HG02852 (cell line): Measurements from ENCODE around the gene RAI1.

Experiments
- ATAC-seq: cut with Tn5 transposase; IDR thresholded peaks from one replicate; pipeline ENCODE4 v1.9.1; 2021; ENCODE audit warnings: mild to moderate bottlenecking, moderate library complexity; ENCODE audit not compliant: unreplicated experiment

Gene RAI1

DNA sequence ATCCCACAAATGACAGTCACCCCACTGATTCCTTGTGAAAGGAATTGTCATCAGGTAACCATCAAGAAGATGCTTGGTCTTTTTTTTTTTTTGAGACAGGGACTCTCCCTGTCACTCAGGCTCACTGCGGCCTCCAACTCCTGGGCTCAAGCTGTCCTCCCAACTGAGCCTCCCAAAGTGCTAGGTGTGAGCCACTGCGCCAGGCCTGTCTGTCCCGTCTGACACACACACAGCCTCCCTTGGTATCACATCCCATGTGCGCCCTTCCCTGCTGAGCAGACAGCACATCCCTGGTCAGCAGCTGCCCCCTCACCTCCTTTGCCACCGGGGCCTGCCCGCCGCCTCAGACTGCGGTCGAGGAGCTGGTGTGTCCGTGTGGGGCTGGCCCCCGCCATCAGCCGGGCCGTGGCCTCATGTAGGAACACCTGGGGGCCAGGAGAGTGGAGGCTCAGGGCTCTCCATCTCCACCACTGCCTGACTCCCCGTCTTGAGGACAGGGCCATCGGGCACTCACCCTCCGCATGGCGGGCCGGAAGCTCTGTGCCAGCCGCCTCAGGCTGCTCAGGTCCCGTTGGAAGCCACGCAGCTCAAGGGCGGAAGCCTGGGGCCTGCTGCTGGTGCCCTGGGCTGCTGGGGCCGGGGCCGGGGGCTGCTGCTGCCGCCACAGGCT lies 131.9 kb downstream of the RAI1 start:
- no peak for ATAC-seq

DNA sequence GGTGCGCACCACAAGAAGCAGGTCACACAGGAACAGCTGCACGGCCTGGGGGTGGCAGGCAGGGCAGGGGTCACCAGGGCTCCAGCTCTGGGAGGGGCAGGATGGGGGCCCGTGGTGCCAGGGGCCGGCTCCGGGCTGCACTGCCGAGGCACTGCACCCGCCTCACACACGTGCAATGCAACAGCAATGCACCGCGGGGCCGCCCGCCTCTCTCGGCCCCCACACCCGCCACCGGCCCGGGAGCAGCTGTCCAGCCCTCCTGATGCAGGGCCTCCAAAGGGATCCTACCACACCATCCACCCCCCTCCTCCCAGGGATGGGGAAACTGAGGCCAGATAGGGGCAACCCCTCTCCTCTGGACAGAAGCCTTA lies 132.5 kb downstream of the RAI1 start:
- ATAC-seq, result no peak

DNA sequence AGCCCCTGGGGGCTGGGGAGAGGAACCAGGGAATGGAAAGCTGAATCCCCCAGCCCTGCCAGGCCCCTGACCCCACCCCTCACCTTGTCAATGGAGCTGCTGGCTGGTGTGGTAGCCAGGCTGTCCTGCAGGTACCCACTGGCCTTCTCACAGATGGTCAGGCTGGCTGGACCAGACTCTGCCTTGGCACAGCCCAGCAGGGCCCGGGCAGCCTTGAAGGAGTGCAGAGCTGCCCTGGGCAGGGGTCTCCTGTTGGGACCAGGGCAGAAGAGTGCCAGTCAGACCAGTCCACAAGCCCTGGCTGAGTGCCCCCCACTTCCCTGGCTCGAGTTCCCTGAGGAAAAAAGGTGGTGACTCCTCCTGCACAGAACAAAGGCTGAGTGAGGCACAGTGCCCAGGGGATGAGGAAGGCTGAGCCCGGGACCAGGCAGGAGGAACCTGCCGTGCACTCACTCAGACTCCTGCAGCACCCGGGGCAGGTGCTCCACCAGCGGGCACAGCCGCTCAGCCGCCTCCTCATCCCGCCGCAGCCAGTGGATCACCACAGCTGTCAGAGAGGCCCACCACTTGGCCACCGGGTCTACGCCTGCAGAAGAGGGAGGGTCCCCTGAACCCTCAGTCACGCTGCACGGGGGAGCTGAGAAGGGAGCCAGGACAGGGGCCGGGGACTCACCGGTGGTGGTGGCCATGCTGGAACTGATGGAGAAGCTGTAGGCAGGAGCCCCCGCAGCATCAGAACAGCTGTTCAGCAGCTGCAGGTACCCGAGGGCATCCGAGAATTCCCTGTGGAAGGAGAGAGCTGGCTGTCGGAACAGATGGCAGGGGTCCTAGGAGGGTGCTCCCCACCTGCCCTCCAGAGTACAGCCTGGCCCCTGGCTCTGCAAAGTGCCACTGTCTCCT lies 133.2 kb downstream of the RAI1 start:
- ATAC-seq, result no peak

DNA sequence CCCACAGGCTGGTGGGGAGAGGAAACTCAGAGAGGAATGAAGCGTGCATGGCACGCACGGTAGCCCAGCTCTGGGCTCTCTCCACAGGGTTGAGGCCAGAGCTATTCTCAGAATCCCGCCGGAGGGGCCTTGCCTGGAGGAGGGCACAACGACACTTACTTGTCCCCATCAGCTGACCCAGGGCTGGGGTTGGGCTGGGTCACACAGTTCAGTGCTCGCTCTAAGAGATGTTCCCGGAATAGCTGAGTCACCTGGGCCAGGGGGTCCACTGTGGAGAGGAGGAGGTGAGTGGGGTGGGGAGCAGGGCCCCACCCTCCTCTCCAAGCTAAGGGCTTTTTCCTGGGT lies 133.8 kb downstream of the RAI1 start:
- no peak for ATAC-seq

DNA sequence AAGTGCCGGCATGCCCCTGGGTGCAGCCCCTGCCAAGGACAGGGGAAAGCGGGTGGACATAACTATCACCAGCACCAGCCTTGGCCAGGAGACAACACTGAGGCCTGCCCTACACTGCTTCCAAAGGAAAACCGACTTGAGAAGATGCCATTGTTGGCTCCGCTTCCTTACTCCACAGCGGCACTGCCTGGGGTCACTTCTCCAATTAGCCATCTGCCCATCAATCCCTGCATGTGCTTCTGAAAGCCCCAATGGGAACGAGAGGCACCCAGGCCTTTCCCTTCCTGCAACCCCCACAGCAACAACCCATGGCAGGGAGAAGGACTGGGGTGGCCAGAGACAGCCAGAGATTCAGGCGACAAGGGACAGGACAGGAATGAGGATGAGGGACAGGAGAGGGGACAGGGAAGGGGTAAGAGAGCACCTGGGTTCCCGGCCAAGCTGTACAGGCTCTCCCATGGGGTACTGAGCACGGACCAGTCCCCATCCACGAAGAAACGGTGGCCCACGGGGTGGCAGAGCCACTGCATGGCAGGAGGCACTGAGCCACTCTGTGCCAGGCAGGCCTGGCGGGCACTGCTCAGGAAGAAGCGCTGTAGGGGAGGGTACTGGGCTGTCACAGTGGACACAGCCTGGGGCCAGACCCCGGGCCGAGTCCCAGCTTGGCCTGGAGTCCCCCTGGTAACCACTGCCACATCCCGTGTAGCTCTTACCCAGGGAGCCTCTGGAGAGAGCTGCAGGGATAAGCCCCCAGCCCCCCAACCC lies 134.4 kb downstream of the RAI1 start:
- no peak for ATAC-seq

DNA sequence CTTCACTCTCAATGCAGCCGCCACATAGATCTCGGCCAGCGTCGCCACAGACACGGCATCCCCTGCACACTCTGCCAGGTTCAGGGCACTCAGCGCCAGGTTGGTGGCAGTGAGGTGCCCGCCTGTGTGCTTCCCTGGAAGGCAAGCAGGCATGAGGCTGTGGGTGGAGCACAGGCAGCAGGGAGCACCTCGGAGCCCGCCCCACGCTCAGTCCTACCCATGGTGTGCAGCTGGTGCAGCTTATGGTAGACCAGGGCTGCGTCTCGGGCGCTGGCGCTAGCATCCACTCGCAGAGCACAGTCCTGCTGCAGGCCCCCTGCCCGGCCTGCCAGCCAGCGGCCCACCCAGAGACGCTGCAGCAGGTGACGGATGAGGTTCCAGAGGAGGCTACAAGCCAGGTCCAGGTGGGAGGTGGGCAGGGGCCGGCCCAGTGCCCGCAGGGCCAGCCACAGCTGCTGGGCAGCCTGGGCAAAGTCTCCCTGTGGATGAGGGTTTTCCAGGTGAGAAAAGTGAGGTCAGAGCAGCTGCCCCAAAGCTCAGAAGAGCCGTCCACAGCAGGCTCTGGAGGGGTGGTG lies 135.1 kb downstream of the RAI1 start:
- ATAC-seq, result no peak

DNA sequence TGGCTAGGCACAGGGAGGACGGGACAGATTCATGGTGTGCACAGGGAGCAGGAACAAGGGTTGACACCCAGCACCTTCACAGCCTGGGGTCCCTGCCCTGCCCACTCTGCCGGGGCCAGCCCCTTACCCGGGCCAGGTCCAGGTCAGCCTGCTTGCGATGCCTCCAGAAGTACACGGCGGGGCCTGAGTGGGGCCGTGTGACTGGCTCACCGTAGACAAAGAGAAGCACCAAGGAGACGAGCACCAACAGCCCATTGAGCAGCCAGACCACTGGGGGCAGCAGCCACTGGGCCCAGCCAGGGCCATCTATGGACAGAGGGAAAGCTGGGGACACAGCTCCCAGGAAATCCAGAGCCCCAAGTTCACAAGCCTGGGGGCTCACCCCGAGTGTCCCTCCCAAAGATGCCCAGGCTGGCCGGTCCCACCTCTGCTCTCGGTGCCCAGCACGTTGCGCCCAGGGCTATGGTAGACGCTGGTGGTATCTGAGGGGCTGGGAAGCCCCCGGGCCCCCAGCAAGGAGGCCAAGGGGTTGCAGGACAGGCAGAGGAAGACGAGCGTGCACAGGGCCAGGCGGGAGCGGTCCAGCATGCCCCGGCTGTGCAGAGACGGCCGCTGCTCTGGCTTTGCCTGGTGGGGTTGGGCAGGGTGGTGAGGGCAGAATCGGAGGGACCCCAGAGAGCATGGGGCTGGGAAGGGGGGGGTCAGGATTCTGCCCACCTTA lies 135.7 kb downstream of the RAI1 start:
- no peak for ATAC-seq

DNA sequence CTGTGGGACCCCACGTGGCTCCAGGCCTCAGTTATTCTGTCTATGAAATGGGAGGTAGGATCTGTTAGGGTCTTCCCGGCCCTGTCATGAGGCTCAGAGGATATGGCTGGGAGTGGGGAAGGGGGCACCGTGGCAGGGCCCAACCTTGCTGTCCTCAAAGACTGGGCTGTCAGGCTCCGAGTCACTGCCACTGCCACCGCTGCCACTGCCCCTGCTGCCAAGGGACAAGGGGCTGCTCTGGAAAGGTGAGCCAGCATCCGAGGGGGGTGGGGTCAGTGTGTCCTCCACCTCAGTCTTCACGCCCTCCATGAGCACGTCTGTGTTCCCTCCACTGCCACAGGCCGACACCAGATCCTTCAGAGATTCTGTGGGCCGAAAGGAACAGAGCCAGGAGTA lies 136.3 kb downstream of the RAI1 start:
- ATAC-seq, result no peak

DNA sequence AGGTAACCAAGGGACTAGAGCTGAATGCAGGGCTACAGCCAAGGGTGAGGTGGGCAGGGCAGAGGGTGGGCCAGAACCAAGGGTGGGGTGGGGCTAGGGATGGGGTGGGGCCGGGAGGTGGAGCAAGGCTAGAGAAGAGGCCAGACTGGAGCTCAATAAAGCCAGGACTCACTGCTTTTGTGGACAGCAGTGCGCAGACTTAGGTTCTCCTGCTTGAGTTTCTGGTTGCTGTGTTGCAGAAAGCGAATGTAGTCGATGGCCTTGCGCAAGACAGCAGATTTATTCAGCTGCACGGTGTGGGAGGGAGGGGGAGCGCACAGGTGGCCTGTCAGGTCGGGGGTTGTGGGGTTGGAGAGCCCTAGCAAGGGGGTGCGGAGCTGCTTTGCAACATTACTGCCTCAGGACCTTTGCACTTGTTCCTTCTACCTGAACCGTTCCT lies 136.8 kb downstream of the RAI1 start:
- ATAC-seq, result no peak

DNA sequence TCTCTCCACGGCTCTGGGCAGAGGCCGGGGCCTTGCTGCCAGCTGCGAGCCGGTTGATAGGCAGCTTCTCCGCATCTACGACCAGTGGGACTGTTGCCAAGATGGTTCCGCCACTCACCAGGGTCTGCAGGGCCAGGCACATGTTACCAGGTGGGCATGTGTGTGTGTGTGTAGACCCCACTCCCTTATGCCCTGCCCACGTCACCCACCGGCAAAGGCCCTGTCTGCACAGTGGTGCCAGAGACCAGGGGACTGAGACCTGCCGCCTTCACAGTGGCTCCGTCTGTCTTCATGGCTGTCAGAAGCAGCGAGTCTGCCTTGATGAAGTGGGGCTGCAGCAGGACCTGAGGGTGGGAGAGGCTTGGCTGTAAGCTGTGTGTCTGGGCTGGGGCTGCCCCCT lies 137.9 kb downstream of the RAI1 start:
- ATAC-seq, result no peak

DNA sequence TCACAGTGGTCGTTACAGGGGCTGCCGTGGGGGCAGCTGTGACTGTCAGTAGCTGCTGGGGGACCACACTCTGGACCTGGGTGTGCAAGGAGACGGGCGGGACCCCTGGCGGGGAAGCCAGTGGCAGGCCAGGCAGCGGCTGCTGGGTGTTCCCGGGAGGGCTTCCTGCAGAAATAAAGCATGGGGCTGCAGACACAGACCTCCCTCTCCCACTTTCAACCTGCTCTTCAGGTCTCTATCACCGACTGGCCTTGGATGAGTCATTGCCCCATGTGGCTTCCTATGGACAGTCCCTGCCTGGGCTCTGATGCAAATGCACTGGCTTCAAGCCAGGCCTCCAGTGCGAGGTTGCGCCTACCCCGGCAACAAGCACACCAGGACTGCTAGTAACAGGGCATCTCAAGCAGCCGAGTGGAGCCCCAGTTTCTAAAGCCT lies 138.3 kb downstream of the RAI1 start:
- no peak for ATAC-seq

DNA sequence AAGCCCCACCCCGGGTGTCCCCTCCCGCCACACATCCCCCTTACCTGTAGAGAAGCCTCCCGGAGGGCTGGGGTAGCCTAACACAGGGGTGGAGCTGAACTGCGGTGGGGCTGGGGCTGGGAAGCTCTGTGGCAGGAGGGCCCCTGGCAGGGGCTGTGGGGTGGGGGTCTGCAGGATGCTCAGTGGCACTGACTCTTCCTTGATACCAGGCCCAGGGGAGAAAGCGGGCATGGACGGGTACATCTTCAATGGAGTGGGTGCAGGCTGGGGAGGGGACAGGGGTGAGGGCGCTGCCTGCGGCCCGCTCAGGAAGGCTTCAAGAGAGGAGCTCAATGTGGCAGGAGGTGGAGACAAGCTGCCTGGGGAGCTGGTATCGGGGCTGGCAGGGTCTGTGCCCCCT lies 138.8 kb downstream of the RAI1 start:
- ATAC-seq, result no peak

DNA sequence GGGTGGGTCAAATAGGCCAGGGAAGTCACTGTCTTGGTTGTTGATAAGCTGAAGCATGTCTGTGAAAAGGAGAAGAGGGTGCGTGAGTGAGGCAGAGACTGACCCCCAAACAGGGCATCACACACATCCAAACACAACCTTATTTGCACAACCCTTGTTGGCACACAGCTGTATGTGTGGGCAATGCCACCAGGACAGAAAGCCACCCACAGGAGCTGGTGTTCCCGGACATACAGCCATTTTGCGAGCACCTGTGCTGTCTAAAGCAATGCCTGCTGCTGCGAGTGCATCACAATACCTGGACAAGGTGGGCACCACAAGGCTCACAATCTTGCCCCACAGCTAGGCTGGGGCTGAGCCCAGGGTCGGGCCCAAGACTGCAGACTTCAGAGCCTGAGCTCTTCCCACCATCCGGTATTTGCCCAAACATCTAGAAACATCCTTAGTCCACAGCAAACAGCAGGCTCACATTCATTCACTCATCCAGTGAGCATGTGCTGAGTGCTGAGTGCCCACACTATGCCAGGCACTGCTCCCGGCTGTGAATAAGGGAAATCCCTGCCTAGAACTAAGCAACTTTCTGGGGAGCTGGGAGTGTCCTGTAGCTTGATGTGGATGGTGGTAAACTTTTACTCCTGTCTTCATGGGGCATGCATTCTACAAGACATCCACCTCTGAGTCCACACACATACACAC lies 139.4 kb downstream of the RAI1 start:
- no peak for ATAC-seq

DNA sequence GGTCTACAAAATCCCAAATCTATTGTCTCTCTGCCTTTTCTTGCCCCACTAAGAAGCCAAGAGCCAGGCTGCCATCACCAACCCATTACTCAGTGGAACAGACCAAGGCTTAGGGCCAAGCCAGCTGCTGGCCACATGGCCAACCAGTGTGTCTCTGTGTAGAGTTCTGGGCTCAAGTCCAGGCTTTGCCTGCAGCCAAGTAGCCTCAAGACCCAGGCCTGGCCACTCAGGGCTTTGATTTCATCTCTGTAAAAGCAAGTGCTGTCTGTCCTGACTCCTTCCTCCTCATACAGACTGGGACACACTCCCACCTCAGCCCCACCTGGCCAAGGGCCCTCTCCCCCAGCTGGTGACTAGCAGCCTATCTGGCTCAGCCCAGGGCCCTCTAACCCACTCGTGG lies 140.9 kb downstream of the RAI1 start:
- ATAC-seq, result no peak

DNA sequence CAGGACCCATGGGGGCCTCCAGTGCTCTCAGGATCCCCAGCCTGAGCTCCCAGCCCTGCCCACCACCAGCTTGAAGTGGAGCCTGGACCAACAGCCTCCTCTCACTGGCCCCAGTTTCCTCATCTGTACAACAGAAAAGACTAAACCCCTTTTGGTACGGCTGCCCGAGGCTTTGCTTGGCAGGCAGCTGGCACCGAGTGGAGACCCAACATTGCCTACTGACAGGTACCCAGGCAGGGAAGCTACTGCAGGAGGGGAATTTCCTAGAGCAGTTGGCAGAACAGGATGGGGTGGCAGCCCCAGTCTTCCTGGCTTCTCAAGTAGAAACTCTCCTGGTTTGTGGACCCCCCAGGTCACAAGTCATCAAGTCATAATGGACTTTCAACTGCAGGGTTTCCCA lies 141.4 kb downstream of the RAI1 start:
- ATAC-seq, result no peak

DNA sequence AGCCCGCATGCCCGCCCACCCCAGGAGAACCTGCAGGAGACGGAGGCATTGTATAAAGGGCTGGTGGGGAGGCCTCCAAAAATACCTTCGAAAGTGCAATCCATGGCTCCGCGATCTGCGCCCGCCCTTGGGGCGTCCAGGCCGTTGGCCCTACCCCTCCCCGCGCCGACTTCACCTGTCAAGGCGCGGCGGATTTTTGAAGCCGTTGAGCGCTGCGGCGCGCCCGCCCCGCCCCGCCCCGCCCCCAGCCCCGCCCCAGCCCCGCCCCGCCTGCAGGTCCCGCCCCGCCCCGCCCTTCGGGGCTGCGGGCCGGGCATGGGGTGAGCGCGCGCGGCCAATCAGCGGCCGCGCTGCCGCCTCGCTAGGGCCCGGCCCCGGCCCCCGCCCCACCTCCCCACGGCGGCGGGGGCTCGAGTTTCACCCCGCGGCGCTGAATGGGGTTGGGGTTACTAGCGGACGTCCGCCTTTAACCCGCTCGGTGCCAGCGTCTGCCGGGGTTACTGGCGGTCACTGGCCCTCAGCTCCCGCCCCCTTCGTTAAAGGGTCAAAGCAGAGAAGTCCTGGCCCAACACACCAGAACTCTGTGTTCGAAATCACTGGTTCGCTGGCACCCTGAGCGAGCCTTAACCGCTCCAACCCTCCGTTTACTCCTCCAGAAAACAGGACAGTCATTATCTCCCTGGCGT lies 142.3 kb downstream of the RAI1 start:
- ATAC-seq, result peak; percentile 72

DNA sequence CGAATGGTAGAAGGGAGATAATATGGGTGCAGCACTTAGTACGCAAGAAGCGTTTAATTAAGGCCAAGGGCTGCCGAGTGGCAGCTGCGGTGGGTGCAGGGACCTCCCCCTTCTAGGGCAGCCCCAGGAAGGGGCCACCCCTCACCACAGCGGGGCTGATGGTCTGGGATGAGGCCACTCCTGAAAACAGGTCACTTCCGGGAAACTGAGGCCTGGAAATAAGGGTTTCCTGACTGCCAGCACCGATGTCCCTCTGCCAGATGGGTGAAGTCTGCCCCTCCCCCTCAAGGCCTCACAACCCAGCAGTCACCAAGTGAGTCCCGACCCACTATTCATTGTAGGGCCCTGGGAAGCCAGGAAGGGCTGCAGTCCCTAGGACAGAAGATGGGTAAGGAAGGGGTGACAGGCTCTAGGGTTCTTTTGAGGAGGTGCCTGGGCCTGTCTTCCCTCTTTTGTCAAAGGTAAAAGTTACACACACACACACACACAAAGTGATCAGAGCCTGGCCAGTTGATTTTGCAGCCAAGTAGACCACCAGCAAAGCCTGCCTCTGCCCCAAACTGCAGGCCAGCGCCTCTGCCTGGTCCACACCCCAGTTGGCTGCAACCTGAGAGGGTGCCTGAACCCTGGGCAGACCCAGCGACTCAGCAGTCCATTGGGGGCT lies 143.0 kb downstream of the RAI1 start:
- no peak for ATAC-seq

DNA sequence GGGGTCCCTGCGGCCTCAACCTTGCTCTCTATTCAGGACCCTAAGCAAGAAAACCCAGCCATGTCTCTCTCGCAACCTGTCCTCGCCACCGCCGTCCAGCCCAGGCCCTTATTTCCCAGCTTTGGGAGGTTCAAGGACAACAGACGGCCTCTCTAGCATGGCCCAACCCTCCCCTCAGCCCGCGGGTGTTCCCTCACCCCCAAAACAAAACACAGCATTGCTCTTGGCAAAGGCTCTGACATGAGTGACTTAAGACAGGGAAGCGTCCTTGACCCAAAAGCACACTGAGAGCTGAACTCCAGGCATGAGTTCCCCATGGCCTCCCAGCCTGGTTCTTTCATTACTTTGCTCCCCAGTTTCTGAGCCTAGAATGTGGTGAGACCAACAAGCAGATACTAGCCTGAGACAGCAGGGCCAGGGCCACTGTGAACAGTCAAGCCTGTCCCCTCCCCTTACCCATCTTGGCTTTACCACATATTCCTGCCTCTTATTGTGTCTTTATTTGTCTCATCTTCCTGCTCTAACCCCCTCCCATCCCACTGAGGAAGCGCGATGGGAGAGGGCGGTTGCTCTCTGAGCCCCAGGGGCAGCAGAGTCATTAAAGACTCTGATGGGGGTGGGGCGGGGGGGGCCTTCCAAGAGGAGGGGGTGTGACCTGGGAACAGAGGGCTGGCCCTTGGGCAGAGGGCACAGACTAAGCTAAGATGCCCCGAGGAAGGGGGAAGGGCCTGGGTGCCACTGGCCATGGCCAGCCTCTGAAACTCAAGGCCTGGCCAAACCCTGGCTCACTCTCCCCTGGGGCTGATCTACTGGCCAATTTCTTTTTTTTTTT lies 143.7 kb downstream of the RAI1 start:
- no peak for ATAC-seq
